Natural killer cell (primary cell): ENCODE results near the gene COTL1. TPM values are rescaled to one million over a fixed set of nuclear protein-coding genes. Genes with fewer than 3 reads are reported as not detected.

Source experiments
- ATAC-seq, 3 donors: fragments of 150-1000 bp in 2 of 3; fragments of 200-7000 bp in 1 of 3; cut with Tn5 transposase; 1 replicate in 1 of 3; 2 replicates in 2 of 3; pipeline ENCODE4 v1.10.0; 2021; ENCODE audit warnings: mild to moderate bottlenecking in 2 of 3, moderate library complexity in 2 of 3
- DNase-seq, 2 donors: peaks; one replicate each; pipeline versions ENCODE4 v3.0.0 to v3.0.0-alpha.2; 2013 to 2021; ENCODE audit warnings: mixed read lengths in 1 of 2
- H3K27ac ChIP-seq: one replicate; pipeline ENCODE4 v1.5.1; 2013; ENCODE audit warnings: mild to moderate bottlenecking, low read length
- H3K27me3 ChIP-seq: one replicate; pipeline ENCODE4 v1.6.1; 2013; ENCODE audit warnings: low read length; ENCODE audit not compliant: control insufficient read depth, insufficient read depth
- H3K36me3 ChIP-seq: one replicate; pipeline ENCODE4 v1.6.1; 2013; ENCODE audit warnings: low read length; ENCODE audit not compliant: control insufficient read depth, insufficient read depth
- H3K4me1 ChIP-seq: one replicate; pipeline ENCODE4 v1.6.1; 2013; ENCODE audit warnings: low read length; ENCODE audit not compliant: control insufficient read depth, insufficient read depth
- H3K4me3 ChIP-seq: one replicate; pipeline ENCODE4 v1.5.1; 2013; ENCODE audit warnings: low read length
- H3K9me3 ChIP-seq: one replicate; pipeline ENCODE4 v1.6.1; 2013; ENCODE audit warnings: low read length; ENCODE audit not compliant: control insufficient read depth, insufficient read depth
- H3K27ac Mint-ChIP-seq, 2 donors: one replicate each; pipeline ENCODE4 v1.8.0; 2022; ENCODE audit warnings: mild to moderate bottlenecking in 2 of 2, mixed read lengths in 2 of 2, moderate library complexity in 1 of 2
- H3K27me3 Mint-ChIP-seq, 2 donors: one replicate each; pipeline ENCODE4 v1.8.0; 2022; ENCODE audit warnings: low read depth in 2 of 2, mixed read lengths in 2 of 2
- H3K36me3 Mint-ChIP-seq: one replicate; pipeline ENCODE4 v1.8.0; 2022; ENCODE audit warnings: mixed read lengths
- H3K4me1 Mint-ChIP-seq, 2 donors: one replicate each; pipeline ENCODE4 v1.8.0; 2022; ENCODE audit warnings: mixed read lengths in 2 of 2
- H3K4me3 Mint-ChIP-seq: one replicate; pipeline ENCODE4 v1.8.0; 2022; ENCODE audit warnings: mild to moderate bottlenecking, moderate library complexity, mixed read lengths
- H3K9me3 Mint-ChIP-seq, 2 donors: one replicate each; pipeline ENCODE4 v1.8.0; 2022; ENCODE audit warnings: mixed read lengths in 2 of 2
- CTCF ChIP-seq: fragments of 200-600 bp; IDR thresholded peaks from one replicate; pipeline ENCODE4 v1.8.0; 2022; ENCODE audit warnings: antibody characterized with exemption
- whole genome bisulfite sequencing: methylation state at CpG from one replicate; pipeline ENCODE4 v1.1.7; 2013; ENCODE audit warnings: missing lambda C conversion rate; ENCODE audit not compliant: insufficient coverage; 5-methylcytosine and 5-hydroxymethylcytosine counted together
- intact Hi-C: fragments of 100-400 bp; cut with micrococcal nuclease; formaldehyde crosslinking; loops from one replicate; pipeline ENCODE4 v1.14.2; 2022
- total RNA-seq, 4 donors: library from RNA; stranded (reverse); fragments of 120-200 nt in 1 of 4; gene quantifications; one replicate each; pipeline versions ENCODE4 v1.2.3 to v1.2.4, GENCODE V29; 2013 to 2022

The COTL1 gene
- total RNA-seq, 3 donors from 2014 or later (not counting 1 experiment from before 2014, with no cell fraction given) = 43.7 to 187 (median 116) TPM

DNA sequence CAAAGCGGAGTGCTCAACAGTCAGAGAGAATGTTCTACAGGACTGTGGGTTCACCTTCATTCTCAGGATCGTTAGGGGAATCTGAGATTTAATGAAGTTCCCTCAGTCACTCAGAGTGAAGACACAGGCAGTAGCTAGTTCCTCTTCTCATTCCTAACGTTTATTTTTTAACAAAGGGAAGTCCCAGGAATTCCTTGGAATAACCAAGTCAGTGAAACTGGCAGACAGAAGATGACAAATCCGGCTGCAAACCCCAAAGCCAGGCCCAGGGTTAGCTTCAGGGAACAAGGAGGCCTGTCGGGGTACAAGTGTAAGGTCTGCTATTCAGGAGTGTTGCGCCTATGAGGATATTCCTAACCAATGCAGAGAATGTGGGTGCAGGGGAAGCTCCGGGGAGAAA, 42.0 kb downstream of the COTL1 start:
- no peak for ATAC-seq
- Histone ChIP-seq H3K4me3 (no peak overlapping the region), H3K36me3 (peaks cover 9% of the 10 kb centered on the region), H3K9me3 (no peaks in the 10 kb centered on the region), H3K4me1 (peaks cover 38% of the 10 kb centered on the region), H3K27ac (no peak overlapping the region), H3K27me3 (no peaks in the 10 kb centered on the region)
- DNase-seq = no peak
- Mint-ChIP-seq H3K27ac (no peak overlapping the region), H3K27me3 (no peaks in the 10 kb centered on the region), H3K4me1 (peaks cover 6 to 9% of the 10 kb centered on the region in 2 donors), H3K9me3 (no peaks in the 10 kb centered on the region), H3K36me3 (peaks cover under 1% of the 10 kb centered on the region), H3K4me3 (no peak overlapping the region)
- intact Hi-C loops = no loop called here
- WGBS = 86% methylated on average over 7 of the region's 7 CpGs
- TF ChIP-seq CTCF = no peak

- Mint-ChIP-seq H3K9me3 (no peaks in the 10 kb centered on the region), H3K27me3 (no peaks in the 10 kb centered on the region), H3K36me3 (peaks cover 14% of the 10 kb centered on the region), H3K4me3 (no peak overlapping the region), H3K4me1 (peaks cover 6 to 9% of the 10 kb centered on the region in 2 donors), H3K27ac (no peak overlapping the region)
- Histone ChIP-seq H3K27ac (no peak overlapping the region), H3K36me3 (peaks cover 3% of the 10 kb centered on the region), H3K27me3 (no peaks in the 10 kb centered on the region), H3K9me3 (no peaks in the 10 kb centered on the region), H3K4me1 (peaks cover 40% of the 10 kb centered on the region), H3K4me3 (no peak overlapping the region)
- no peak for TF ChIP-seq CTCF
- ATAC-seq (no peak), DNase-seq (no peak)
- intact Hi-C loops = no loop called here
- WGBS = 87% methylated on average over 12 of the region's 12 CpGs
Observed at GRCh38 chr16:84574191-84574590, 43.7 kb downstream of the COTL1 start.

GRCh38 chr16:84572096-84572495, 45.8 kb downstream of the COTL1 start:
- Histone ChIP-seq H3K9me3 (no peaks in the 10 kb centered on the region), H3K27ac (no peak overlapping the region), H3K4me1 (peaks cover 49% of the 10 kb centered on the region), H3K36me3 (peaks cover 3% of the 10 kb centered on the region), H3K4me3 (no peak overlapping the region), H3K27me3 (no peaks in the 10 kb centered on the region)
- DNase-seq (peak in 1 of 2 donors; percentile 39), ATAC-seq (peak in 2 of 3 donors; percentile 34 to 69)
- H3K9me3 Mint-ChIP-seq = no peaks in the 10 kb centered on the region
- intact Hi-C loops = no loop called here
- peaks cover 14% of the 10 kb centered on the region for H3K36me3 Mint-ChIP-seq
- no peak overlapping the region for H3K4me3 Mint-ChIP-seq
- H3K4me1 Mint-ChIP-seq = peaks cover 15 to 17% of the 10 kb centered on the region in 2 donors
- no peak for TF ChIP-seq CTCF
- H3K27ac Mint-ChIP-seq = no peak overlapping the region
- WGBS = 41% methylated on average over 5 of the region's 5 CpGs
- no peaks in the 10 kb centered on the region for H3K27me3 Mint-ChIP-seq

- Histone ChIP-seq H3K9me3 (no peaks in the 10 kb centered on the region), H3K4me1 (peaks cover 43% of the 10 kb centered on the region), H3K27ac (no peak overlapping the region), H3K27me3 (no peaks in the 10 kb centered on the region), H3K4me3 (no peak overlapping the region), H3K36me3 (peaks cover 4% of the 10 kb centered on the region)
- Mint-ChIP-seq H3K4me1 (peaks cover 15 to 17% of the 10 kb centered on the region in 2 donors), H3K27me3 (no peaks in the 10 kb centered on the region), H3K36me3 (peaks cover 14% of the 10 kb centered on the region), H3K27ac (no peak overlapping the region), H3K4me3 (no peak overlapping the region), H3K9me3 (no peaks in the 10 kb centered on the region)
- ATAC-seq = no peak
- DNase-seq = no peak
- TF ChIP-seq CTCF = no peak
- intact Hi-C loops = no loop called here
- 98% methylated on average over 13 of the region's 13 CpGs for WGBS
Observed at GRCh38 chr16:84571506-84571905, 46.4 kb downstream of the COTL1 start.
